HUES48 (cell line): ENCODE measurements around the gene ADRM1.
A peak's percentile ranks its signal among the peaks of the same experiment; 100 is the strongest.

Source experiments
- H3K27ac ChIP-seq: one replicate; pipeline ENCODE4 v1.7.0; 2013; ENCODE audit warnings: low read depth, low read length, inconsistent platforms
- H3K27me3 ChIP-seq: 2 replicates; pipeline ENCODE4 v1.6.1; 2013; ENCODE audit warnings: mild to moderate bottlenecking, low read length; ENCODE audit not compliant: control insufficient read depth, insufficient read depth
- H3K36me3 ChIP-seq: 2 replicates; pipeline ENCODE4 v1.6.1; 2013; ENCODE audit warnings: low read length; ENCODE audit not compliant: control insufficient read depth, insufficient read depth
- H3K4me1 ChIP-seq: 2 replicates; pipeline ENCODE4 v1.6.1; 2013; ENCODE audit warnings: mild to moderate bottlenecking, low read length; ENCODE audit not compliant: control insufficient read depth, insufficient read depth
- H3K4me3 ChIP-seq: 2 replicates; pipeline ENCODE4 v1.5.1; 2013; ENCODE audit warnings: mild to moderate bottlenecking, low read depth, low read length
- H3K9ac ChIP-seq: 2 replicates; pipeline ENCODE4 v1.6.1; 2013; ENCODE audit warnings: mild to moderate bottlenecking, low read depth, low read length, moderate library complexity
- H3K9me3 ChIP-seq: 2 replicates; pipeline ENCODE4 v1.6.1; 2013; ENCODE audit warnings: low read length; ENCODE audit not compliant: control insufficient read depth, insufficient read depth

Gene ADRM1

GRCh38 chr20:62305765-62306413, 3.1 kb downstream of the ADRM1 start:
- Histone ChIP-seq H3K4me1 (peaks cover 6% of the 10 kb centered on the region; the same call in 1 of the 2 replicates), H3K9ac (no peak overlapping the region), H3K4me3 (no peak overlapping the region), H3K9me3 (no peaks in the 10 kb centered on the region), H3K27me3 (no peaks in the 10 kb centered on the region), H3K36me3 (peaks cover 67% of the 10 kb centered on the region), H3K27ac (peak overlapping the region; percentile 12)

- peaks cover 6% of the 10 kb centered on the region; the same call in 1 of the 2 replicates for H3K4me1 ChIP-seq
- no peaks in the 10 kb centered on the region for H3K9me3 ChIP-seq
- no peak overlapping the region for H3K27ac ChIP-seq
- H3K9ac ChIP-seq, result no peak overlapping the region
- peaks cover 74% of the 10 kb centered on the region for H3K36me3 ChIP-seq
- no peak overlapping the region for H3K4me3 ChIP-seq
- no peaks in the 10 kb centered on the region for H3K27me3 ChIP-seq
Observed at GRCh38 chr20:62306414-62307187, 3.8 kb downstream of the ADRM1 start.

- no peaks in the 10 kb centered on the region for H3K9me3 ChIP-seq
- no peaks in the 10 kb centered on the region for H3K27me3 ChIP-seq
- peaks cover 82% of the 10 kb centered on the region for H3K36me3 ChIP-seq
- H3K4me3 ChIP-seq, result no peak overlapping the region
- H3K27ac ChIP-seq, result no peak overlapping the region
- H3K4me1 ChIP-seq, result peaks cover 6% of the 10 kb centered on the region; the same call in 1 of the 2 replicates
- H3K9ac ChIP-seq, result no peak overlapping the region
Observed at GRCh38 chr20:62307226-62308101, 4.7 kb downstream of the ADRM1 start.

- H3K36me3 ChIP-seq, result peaks cover 90% of the 10 kb centered on the region
Observed at GRCh38 chr20:62308102-62308822, 5.5 kb downstream of the ADRM1 start.

GRCh38 chr20:62309198-62309944, 6.6 kb downstream of the ADRM1 start:
- peaks cover 2% of the 10 kb centered on the region; the same call in 1 of the 2 replicates for H3K4me1 ChIP-seq
- no peak overlapping the region for H3K9ac ChIP-seq

More at GRCh38 chr20:62308102-62308822, 5.5 kb downstream of the ADRM1 start:
- peaks cover 6% of the 10 kb centered on the region; the same call in 1 of the 2 replicates for H3K4me1 ChIP-seq
- no peak overlapping the region for H3K27ac ChIP-seq
- H3K9me3 ChIP-seq, result no peaks in the 10 kb centered on the region
- no peak overlapping the region for H3K9ac ChIP-seq
- H3K4me3 ChIP-seq, result no peak overlapping the region
- H3K27me3 ChIP-seq, result no peaks in the 10 kb centered on the region

GRCh38 chr20:62309947-62310756, 7.4 kb downstream of the ADRM1 start:
- Histone ChIP-seq H3K4me1 (no peaks in the 10 kb centered on the region), H3K27me3 (no peaks in the 10 kb centered on the region), H3K36me3 (peaks cover 94% of the 10 kb centered on the region), H3K4me3 (no peak overlapping the region), H3K27ac (no peak overlapping the region), H3K9ac (no peak overlapping the region), H3K9me3 (no peaks in the 10 kb centered on the region)

More at GRCh38 chr20:62309198-62309944, 6.6 kb downstream of the ADRM1 start:
- Histone ChIP-seq H3K27me3 (no peaks in the 10 kb centered on the region), H3K4me3 (no peak overlapping the region), H3K27ac (no peak overlapping the region), H3K9me3 (no peaks in the 10 kb centered on the region), H3K36me3 (peaks cover 94% of the 10 kb centered on the region)

- Histone ChIP-seq H3K36me3 (peaks cover 94% of the 10 kb centered on the region), H3K9ac (no peak overlapping the region), H3K4me1 (no peaks in the 10 kb centered on the region), H3K27ac (no peak overlapping the region), H3K27me3 (no peaks in the 10 kb centered on the region), H3K9me3 (no peaks in the 10 kb centered on the region), H3K4me3 (no peak overlapping the region)
Observed at GRCh38 chr20:62310757-62311121, 7.9 kb downstream of the ADRM1 start.

- Histone ChIP-seq H3K4me1 (no peaks in the 10 kb centered on the region), H3K36me3 (peaks cover 94% of the 10 kb centered on the region), H3K27ac (no peak overlapping the region), H3K4me3 (no peak overlapping the region), H3K9me3 (no peaks in the 10 kb centered on the region), H3K27me3 (no peaks in the 10 kb centered on the region), H3K9ac (no peak overlapping the region)
Observed at GRCh38 chr20:62311150-62311549, 8.4 kb downstream of the ADRM1 start.

- Histone ChIP-seq H3K4me1 (no peaks in the 10 kb centered on the region), H3K27ac (no peak overlapping the region), H3K9ac (no peak overlapping the region), H3K27me3 (no peaks in the 10 kb centered on the region), H3K36me3 (peaks cover 94% of the 10 kb centered on the region), H3K9me3 (peaks cover 1% of the 10 kb centered on the region; the same call in 1 of the 2 replicates), H3K4me3 (no peak overlapping the region)
Observed at GRCh38 chr20:62311832-62312661, 9.2 kb downstream of the ADRM1 start.
